ENCODE results near the gene NFKBIL1.

The NFKBIL1 gene

DNA sequence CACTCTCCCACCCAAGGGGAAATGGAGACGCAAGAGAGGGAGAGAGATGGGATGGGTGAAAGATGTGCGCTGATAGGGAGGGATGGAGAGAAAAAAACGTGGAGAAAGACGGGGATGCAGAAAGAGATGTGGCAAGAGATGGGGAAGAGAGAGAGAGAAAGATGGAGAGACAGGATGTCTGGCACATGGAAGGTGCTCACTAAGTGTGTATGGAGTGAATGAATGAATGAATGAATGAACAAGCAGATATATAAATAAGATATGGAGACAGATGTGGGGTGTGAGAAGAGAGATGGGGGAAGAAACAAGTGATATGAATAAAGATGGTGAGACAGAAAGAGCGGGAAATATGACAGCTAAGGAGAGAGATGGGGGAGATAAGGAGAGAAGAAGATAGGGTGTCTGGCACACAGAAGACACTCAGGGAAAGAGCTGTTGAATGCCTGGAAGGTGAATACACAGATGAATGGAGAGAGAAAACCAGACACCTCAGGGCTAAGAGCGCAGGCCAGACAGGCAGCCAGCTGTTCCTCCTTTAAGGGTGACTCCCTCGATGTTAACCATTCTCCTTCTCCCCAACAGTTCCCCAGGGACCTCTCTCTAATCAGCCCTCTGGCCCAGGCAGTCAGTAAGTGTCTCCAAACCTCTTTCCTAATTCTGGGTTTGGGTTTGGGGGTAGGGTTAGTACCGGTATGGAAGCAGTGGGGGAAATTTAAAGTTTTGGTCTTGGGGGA, 28.7 kb downstream of the NFKBIL1 start:
- no peak for DNase-seq
- intact Hi-C loops (cut with DNase I) = no loop called here

GRCh38 chr6:31576897-31577578, 29.6 kb downstream of the NFKBIL1 start:
- intact Hi-C loops (cut with DNase I) = no loop called here
- DNase-seq = no peak

DNA sequence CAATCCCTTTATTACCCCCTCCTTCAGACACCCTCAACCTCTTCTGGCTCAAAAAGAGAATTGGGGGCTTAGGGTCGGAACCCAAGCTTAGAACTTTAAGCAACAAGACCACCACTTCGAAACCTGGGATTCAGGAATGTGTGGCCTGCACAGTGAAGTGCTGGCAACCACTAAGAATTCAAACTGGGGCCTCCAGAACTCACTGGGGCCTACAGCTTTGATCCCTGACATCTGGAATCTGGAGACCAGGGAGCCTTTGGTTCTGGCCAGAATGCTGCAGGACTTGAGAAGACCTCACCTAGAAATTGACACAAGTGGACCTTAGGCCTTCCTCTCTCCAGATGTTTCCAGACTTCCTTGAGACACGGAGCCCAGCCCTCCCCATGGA, 30.2 kb downstream of the NFKBIL1 start:
- no peak for DNase-seq
- intact Hi-C loops (cut with DNase I) = no loop called here

GRCh38 chr6:31578184-31579118, 31.0 kb downstream of the NFKBIL1 start:
- intact Hi-C loops (cut with DNase I) = no loop called here

GRCh38 chr6:31579119-31579505, 31.7 kb downstream of the NFKBIL1 start:
- intact Hi-C loops (cut with DNase I) = no loop called here
- no peak for DNase-seq

More at GRCh38 chr6:31578184-31579118, 31.0 kb downstream of the NFKBIL1 start:
- no peak for DNase-seq

GRCh38 chr6:31579546-31580437, 32.4 kb downstream of the NFKBIL1 start:
- no peak for DNase-seq
- intact Hi-C loops (cut with DNase I) = no loop called here

DNA sequence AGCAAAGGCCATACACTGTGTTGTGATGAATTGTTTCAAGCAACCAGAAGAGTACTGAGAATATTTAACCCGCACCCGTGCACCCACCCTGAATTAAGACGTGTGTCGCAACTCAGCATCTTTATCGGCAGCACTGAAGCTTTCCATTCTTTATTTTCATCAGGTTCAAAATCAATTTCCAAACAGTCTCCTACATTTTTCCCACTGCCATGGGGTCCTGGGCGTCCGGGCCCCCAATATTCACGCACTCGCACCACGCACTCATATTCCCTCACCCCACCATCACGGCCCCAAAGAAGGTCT, 33.0 kb downstream of the NFKBIL1 start:
- intact Hi-C loops (cut with DNase I) = no loop called here
- DNase-seq = no peak

DNA sequence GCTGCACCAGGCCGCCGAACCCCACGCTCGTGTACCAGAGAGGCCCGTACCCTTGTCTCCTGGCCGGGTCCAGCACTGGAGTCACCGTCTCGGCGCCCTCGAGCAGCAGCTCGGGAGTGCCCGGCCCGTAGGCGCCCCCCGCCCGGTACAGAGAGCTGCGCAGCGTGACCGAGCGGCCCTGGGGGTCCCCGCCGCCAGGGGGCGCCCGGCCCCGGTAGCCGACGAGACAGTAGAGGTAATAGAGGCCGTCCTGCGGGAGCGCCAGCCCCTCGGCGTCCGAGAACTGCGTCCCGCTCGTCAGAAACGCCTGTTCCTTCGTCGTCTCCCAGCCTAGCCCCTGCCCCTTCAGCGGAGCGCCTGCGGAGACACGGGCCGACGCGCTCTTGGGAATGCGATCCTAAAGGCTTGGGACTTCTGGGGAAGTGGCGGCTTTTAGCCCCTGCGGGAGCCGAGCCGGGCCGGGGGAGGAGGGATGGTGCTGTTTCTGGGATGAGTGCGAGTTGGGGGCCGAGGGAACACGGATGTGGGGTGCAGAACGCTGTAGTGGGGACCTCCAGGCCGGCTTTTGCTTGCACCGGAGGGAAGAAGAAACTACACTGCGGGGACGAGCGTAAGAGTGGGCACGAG, 33.5 kb downstream of the NFKBIL1 start:
- intact Hi-C loops (cut with DNase I) = no loop called here
- peak; percentile 67 to 95 (median 89) for DNase-seq

DNA sequence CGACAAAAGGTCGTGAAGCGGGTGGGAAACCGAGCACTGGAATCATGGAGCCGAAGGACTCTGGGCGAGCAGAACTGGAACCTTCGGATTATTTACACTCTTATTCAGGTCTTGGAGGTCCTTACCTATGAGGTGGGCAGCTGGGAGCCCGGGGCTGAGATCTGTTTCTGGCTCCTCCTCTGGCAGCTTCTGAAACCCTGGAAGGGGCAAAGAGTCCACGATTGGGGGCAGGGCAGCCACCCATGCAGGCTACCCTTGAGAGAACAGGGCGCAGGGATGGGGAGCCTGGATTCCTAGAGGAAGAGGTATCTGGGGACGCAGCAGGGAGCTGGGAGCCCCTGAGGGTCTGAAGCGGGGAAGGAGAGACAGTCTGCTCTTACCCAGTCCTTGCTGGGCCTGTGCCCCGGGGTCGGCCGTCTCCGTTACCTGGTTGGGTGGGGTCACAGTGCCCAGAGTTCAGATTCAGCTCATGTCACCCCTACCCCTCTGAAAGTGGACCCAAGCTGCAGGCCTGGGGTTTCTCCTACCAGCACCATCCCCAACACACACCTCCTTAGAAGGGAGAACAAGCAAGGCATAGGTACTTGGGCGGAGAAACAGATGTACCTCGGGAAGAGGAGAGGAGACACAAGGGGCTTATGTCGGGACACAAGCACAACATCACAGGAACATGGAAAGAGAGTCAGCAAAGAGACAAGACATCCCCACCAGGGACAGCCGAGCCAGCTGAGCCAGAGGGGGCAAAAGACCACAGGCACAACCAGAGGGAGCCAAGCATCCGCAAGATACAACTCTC, 34.2 kb downstream of the NFKBIL1 start:
- DNase-seq = peak in 25 of 42 donors; percentile 12 to 62 (median 28)
- intact Hi-C loops (cut with DNase I) = no loop called here

GRCh38 chr6:31582230-31582643, 34.8 kb downstream of the NFKBIL1 start, which contains the start of gene LTB:
TSS of gene LTB (minus strand) at chr6:31582424. CDS start at chr6:31582417, 7 bp downstream.
- intact Hi-C loops (cut with DNase I) = no loop called here
- DNase-seq = no peak

GRCh38 chr6:31585491-31585890, 38.1 kb downstream of the NFKBIL1 start:
- intact Hi-C loops (cut with DNase I) = no loop called here

GRCh38 chr6:31586008-31586407, 38.6 kb downstream of the NFKBIL1 start, which contains the start of gene LST1:
TSS of gene LST1 (plus strand) at chr6:31586277. CDS start at chr6:31587300, 1,023 bp downstream.
- intact Hi-C loops (cut with DNase I) = no loop called here
- peak in 6 of 42 donors; percentile 17 to 30 (median 22) for DNase-seq

More at GRCh38 chr6:31585491-31585890, 38.1 kb downstream of the NFKBIL1 start:
- DNase-seq = no peak

DNA sequence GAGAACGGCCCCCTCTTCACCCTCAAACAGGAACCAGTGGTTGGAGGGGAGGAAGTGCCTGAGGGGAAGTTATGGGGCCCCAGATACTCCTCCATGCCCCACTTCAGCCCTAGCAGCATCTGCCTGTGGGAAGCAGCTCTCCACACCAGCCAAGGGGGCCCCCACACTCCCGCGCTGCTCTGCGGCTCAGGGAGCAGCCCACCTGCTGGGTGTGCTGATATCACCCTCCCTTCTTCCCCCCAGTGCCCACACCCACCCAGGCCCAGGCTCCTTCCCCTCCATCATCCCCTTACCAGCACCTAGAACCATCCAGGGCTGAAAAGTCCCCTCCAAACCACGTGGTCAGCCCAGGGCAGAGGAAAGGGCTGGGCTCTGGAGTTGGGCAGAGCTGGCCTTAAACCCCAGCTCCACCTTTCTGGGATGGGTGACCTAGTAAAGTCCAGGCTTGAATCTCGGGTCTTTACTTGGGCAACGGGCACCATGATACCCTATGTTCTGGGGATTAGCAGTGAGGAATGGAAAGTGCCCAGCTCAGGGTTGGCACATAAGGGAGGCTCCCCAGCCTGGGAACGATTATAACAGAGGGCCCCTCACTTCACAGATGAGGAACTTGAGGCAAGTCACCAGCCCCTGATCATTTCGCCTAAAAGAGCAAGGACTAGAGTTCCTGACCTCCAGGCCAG, 39.3 kb downstream of the NFKBIL1 start:
- DNase-seq = peak in 13 of 42 donors; percentile 13 to 51 (median 27)
- intact Hi-C loops (cut with DNase I) = no loop called here

GRCh38 chr6:31587791-31588777, 40.7 kb downstream of the NFKBIL1 start:
- DNase-seq = no peak
- intact Hi-C loops (cut with DNase I) = no loop called here

- intact Hi-C loops (cut with DNase I) = no loop called here
- DNase-seq = no peak
Measured at GRCh38 chr6:31588871-31589650, 41.7 kb downstream of the NFKBIL1 start.

All from head of caudate nucleus (tissue), 42 donors.